ENCODE data around the gene AK3.

Gene AK3

GRCh38 chr9:4709380-4709779, 31.6 kb downstream of the AK3 start:
- Histone ChIP-seq H3K27ac (replicated peaks) (no peak overlapping the region), H3K4me3 (replicated peaks; ENCODE audit: insufficient read depth, low read length) (no peak overlapping the region), H3K27me3 (ENCODE audit: insufficient read depth, poor library complexity, severe bottlenecking) (no peaks in the 10 kb centered on the region)
- DNase-seq (ENCODE audit: low read depth in 1 of 2, low spot score in 1 of 2), result no peak
- TF ChIP-seq GABPA (IDR thresholded peaks at IDR 0.05; ENCODE audit: low read depth) (no peak), SPI1 (IDR thresholded peaks at IDR 0.05; ENCODE audit: borderline replicate concordance, low read depth) (no peak), CTCF (IDR thresholded peaks at IDR 0.05; ENCODE audit: insufficient read depth, low read length) (no peak), REST (IDR thresholded peaks at IDR 0.05; ENCODE audit: insufficient replicate concordance, low read depth) (no peak), POLR2AphosphoS5 (IDR thresholded peaks at IDR 0.05; ENCODE audit: low read depth) (no peak)

GRCh38 chr9:4706971-4707622, 33.9 kb downstream of the AK3 start:
- TF ChIP-seq GABPA (IDR thresholded peaks at IDR 0.05; ENCODE audit: low read depth) (no peak), SPI1 (IDR thresholded peaks at IDR 0.05; ENCODE audit: borderline replicate concordance, low read depth) (peak; percentile 91), CTCF (IDR thresholded peaks at IDR 0.05; ENCODE audit: insufficient read depth, low read length) (no peak), REST (IDR thresholded peaks at IDR 0.05; ENCODE audit: insufficient replicate concordance, low read depth) (no peak), POLR2AphosphoS5 (IDR thresholded peaks at IDR 0.05; ENCODE audit: low read depth) (no peak)
- H3K4me3 ChIP-seq (replicated peaks; ENCODE audit: insufficient read depth, low read length), result no peak overlapping the region
- DNase-seq (ENCODE audit: low read depth in 1 of 2, low spot score in 1 of 2), result no peak
- no peaks in the 10 kb centered on the region for H3K27me3 ChIP-seq (ENCODE audit: insufficient read depth, poor library complexity, severe bottlenecking)
- no peak overlapping the region for H3K27ac ChIP-seq (replicated peaks)

GRCh38 chr9:4706021-4706420, 35.0 kb downstream of the AK3 start:
- TF ChIP-seq POLR2AphosphoS5 (IDR thresholded peaks at IDR 0.05; ENCODE audit: low read depth), result no peak
- TF ChIP-seq GABPA (IDR thresholded peaks at IDR 0.05; ENCODE audit: low read depth), result no peak
- TF ChIP-seq CTCF (IDR thresholded peaks at IDR 0.05; ENCODE audit: insufficient read depth, low read length), result no peak
- TF ChIP-seq SPI1 (IDR thresholded peaks at IDR 0.05; ENCODE audit: borderline replicate concordance, low read depth), result no peak
- no peak for TF ChIP-seq REST (IDR thresholded peaks at IDR 0.05; ENCODE audit: insufficient replicate concordance, low read depth)
- no peak for DNase-seq (ENCODE audit: low read depth in 1 of 2, low spot score in 1 of 2)
- Histone ChIP-seq H3K27me3 (ENCODE audit: insufficient read depth, poor library complexity, severe bottlenecking) (no peaks in the 10 kb centered on the region), H3K27ac (replicated peaks) (no peak overlapping the region), H3K4me3 (replicated peaks; ENCODE audit: insufficient read depth, low read length) (no peak overlapping the region)
